ENCODE data around the gene GTPBP6. TPM values are rescaled to one million over a fixed set of nuclear protein-coding genes. Genes with fewer than 3 reads are reported as not detected.

Gene GTPBP6
- total and polyA plus RNA-seq, 8 donors, result 20.3 to 57.8 (median 32.1) TPM

DNA sequence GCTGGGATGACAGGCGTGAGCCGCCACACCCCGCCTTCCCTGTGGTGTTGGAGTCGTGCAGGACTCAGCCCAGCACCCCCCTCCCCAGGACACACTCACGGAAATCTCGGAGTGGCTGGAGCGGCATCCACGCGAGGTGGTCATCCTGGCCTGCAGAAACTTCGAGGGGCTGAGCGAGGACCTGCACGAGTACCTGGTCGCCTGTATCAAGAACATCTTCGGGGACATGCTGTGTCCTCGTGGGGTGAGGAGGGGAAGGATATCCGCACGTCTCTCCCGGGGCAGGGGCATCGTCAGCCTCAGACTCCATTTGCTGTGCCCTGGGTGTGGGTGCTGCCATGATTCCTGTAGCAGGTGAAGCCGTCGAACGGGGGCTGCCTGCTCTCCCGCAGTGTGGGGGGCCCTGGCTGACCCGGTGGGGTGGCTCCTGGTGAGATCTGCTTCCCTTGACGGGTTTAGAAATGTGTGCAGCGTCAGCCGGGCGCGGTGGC lies 27.1 kb downstream of the GTPBP6 start:
- no peak for FAIRE-seq
- no peak for ATAC-seq
- peak in 3 of 6 donors; percentile 9 to 54 (median 43) for DNase-seq

DNA sequence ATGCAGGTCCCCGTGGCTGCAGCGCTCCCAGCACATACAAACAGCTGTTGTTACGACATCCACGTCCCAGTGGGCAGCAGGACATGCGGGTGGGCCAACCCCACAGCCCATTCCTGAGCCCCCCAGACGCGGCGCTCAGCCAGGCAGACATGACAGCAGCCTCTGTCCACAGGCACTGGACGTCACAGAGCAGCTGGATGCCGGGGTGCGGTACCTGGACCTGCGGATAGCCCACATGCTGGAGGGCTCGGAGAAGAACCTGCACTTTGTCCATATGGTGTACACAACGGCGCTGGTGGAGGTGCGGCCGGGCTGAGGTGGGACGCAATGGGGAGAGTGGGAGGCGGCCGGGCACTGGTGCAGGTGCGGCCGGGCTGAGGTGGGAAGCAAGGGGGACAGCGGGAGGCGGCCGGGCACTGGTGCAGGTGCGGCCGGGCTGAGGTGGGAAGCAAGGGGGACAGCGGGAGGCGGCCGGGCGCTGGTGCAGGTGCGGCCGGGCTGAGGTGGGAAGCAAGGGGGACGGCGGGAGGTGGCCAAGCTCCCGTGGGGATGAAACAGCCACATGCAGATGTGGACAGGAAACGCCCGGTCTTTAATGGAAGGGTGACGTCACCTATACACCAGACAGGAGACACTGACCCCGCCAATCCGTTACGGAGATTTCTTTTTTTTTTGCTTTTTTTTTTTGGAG lies 28.0 kb downstream of the GTPBP6 start:
- DNase-seq (peak in 3 of 6 donors; percentile 13 to 67 (median 30)), FAIRE-seq (no peak), ATAC-seq (no peak)
- no peaks in the 10 kb centered on the region for H3K27me3 ChIP-seq
- intact Hi-C loops (cut with DNase I), result no loop called here
- peaks cover 0 to 27% (median 9%) of the 10 kb centered on the region in 3 donors for H3K36me3 ChIP-seq
- H3K4me1 ChIP-seq, result no peaks in the 10 kb centered on the region
- no peak overlapping the region for H3K4me3 ChIP-seq
- H3K27ac ChIP-seq, result no peak overlapping the region
- TF ChIP-seq, protein P1, sequence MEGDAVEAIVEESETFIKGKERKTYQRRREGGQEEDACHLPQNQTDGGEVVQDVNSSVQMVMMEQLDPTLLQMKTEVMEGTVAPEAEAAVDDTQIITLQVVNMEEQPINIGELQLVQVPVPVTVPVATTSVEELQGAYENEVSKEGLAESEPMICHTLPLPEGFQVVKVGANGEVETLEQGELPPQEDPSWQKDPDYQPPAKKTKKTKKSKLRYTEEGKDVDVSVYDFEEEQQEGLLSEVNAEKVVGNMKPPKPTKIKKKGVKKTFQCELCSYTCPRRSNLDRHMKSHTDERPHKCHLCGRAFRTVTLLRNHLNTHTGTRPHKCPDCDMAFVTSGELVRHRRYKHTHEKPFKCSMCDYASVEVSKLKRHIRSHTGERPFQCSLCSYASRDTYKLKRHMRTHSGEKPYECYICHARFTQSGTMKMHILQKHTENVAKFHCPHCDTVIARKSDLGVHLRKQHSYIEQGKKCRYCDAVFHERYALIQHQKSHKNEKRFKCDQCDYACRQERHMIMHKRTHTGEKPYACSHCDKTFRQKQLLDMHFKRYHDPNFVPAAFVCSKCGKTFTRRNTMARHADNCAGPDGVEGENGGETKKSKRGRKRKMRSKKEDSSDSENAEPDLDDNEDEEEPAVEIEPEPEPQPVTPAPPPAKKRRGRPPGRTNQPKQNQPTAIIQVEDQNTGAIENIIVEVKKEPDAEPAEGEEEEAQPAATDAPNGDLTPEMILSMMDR (IDR thresholded peaks at IDR 0.05), result no peak
- 96% methylated on average over 41 to 42 of the region's 42 CpGs for WGBS, 2 donors
- H3K9me3 ChIP-seq, result no peaks in the 10 kb centered on the region

More for the DNA sequence above, 27.1 kb downstream of the GTPBP6 start:
- WGBS, 2 donors, result 96 to 97% methylated on average over 29 of the region's 29 CpGs
- Histone ChIP-seq H3K9me3 (no peaks in the 10 kb centered on the region), H3K36me3 (peaks cover 0 to 27% (median 9%) of the 10 kb centered on the region in 3 donors), H3K27me3 (no peaks in the 10 kb centered on the region), H3K4me3 (no peak overlapping the region), H3K27ac (no peak overlapping the region), H3K4me1 (no peaks in the 10 kb centered on the region)
- TF ChIP-seq, protein P1 (IDR thresholded peaks at IDR 0.05), result no peak
- intact Hi-C loops (cut with DNase I), result no loop called here

DNA sequence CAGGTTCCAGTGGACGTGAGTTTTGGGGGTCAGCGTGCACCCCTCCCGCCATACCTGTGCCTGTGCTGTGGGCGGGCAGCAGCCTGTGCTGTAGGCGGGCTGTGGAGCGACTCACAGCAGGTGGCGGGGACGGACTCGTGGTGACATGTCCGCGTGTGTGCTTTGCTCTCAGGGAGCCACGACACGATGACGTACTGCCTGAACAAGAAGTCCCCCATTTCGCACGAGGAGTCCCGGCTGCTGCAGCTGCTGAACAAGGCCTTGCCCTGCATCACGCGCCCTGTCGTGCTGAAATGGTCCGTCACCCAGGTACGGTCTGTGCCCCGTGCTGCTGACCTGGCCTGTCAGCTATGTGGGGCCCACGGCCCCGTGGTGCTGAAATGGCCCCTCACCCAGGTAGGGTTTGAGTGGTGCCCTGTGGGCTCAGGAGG lies 30.0 kb downstream of the GTPBP6 start:
- FAIRE-seq (no peak), ATAC-seq (no peak), DNase-seq (peak in 3 of 6 donors; percentile 12 to 66 (median 49))
- Histone ChIP-seq H3K4me3 (no peak overlapping the region), H3K27me3 (no peaks in the 10 kb centered on the region), H3K4me1 (no peaks in the 10 kb centered on the region), H3K27ac (no peak overlapping the region), H3K36me3 (peaks cover 0 to 27% (median 6%) of the 10 kb centered on the region in 3 donors), H3K9me3 (no peaks in the 10 kb centered on the region)
- intact Hi-C loops (cut with DNase I), result no loop called here
- 96% methylated on average over 25 of the region's 25 CpGs for WGBS, 2 donors
- TF ChIP-seq, protein P1 (IDR thresholded peaks at IDR 0.05), result no peak

DNA sequence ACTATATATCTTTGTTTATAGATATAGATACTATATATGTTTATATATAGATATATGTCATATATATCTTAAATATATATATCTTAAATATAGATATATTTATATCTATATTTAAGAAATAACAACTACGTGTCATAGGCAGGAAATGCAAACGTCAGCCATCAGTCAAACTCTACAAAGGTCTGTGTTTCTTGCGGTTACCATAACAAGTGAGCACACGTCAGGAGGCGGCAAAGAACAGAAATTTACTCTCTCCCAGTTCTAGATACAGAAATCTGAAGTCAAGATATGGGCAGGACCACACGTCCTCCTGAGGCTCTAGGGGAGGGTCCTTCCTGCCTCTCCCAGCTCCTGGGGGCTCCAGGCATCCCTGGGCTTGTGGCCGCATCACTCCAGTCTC lies 30.9 kb downstream of the GTPBP6 start:
- TF ChIP-seq, protein P1 (IDR thresholded peaks at IDR 0.05), result no peak
- H3K36me3 ChIP-seq, result peaks cover 0 to 18% (median 0%) of the 10 kb centered on the region in 3 donors
- no peaks in the 10 kb centered on the region for H3K9me3 ChIP-seq
- 88% methylated on average over 7 of the region's 7 CpGs for WGBS, 2 donors
- FAIRE-seq, result no peak
- H3K4me1 ChIP-seq, result no peaks in the 10 kb centered on the region
- peak in 1 of 6 donors; percentile 4 for DNase-seq
- H3K27ac ChIP-seq, result no peak overlapping the region
- ATAC-seq, result no peak
- H3K4me3 ChIP-seq, result no peak overlapping the region
- intact Hi-C loops (cut with DNase I), result no loop called here
- no peaks in the 10 kb centered on the region for H3K27me3 ChIP-seq

All from pancreas (tissue), 10 donors.